Liver (tissue), 3 donors: ENCODE data around the gene BRD4.

Experiments used
- FOXA2 ChIP-seq: IDR thresholded peaks from 2 replicates; pipeline ENCODE4 v1.6.1; 2016; ENCODE audit warnings: antibody characterized with exemption
- GABPA ChIP-seq, 2 donors: IDR thresholded peaks in 1 of 2; conservative IDR thresholded peaks in 1 of 2; 2 replicates each; pipeline ENCODE4 v1.6.1; 2016; ENCODE audit warnings: antibody characterized with exemption in 2 of 2, mild to moderate bottlenecking in 1 of 2, moderate library complexity in 1 of 2
- NR2F2 ChIP-seq: IDR thresholded peaks from 2 replicates; pipeline ENCODE4 v1.6.1; 2016; ENCODE audit warnings: antibody characterized with exemption
- SP1 ChIP-seq: IDR thresholded peaks from 2 replicates; pipeline ENCODE4 v1.6.1; 2018; ENCODE audit warnings: antibody characterized with exemption, mild to moderate bottlenecking
- TAF1 ChIP-seq: conservative IDR thresholded peaks from 2 replicates; pipeline ENCODE4 v1.6.1; 2016; ENCODE audit warnings: antibody characterized with exemption, mild to moderate bottlenecking
- TF ChIP-seq, protein P1 (sequence below): fragments of 150-350 bp; IDR thresholded peaks from 2 replicates; pipeline ENCODE4 v1.5.1; 2017; ENCODE audit warnings: improper control_type of control experiment, low read depth, low read length; ENCODE audit not compliant: missing input control
- TF ChIP-seq, protein P2 (sequence below): IDR thresholded peaks from 2 replicates; pipeline ENCODE4 v1.6.1; 2016; ENCODE audit warnings: antibody characterized with exemption
- donor health status: healthy.
- donor health status: healthy.

GRCh38 chr19:15251010-15251748 is 81.2 kb downstream of the BRD4 start:
- TF ChIP-seq, protein P1, sequence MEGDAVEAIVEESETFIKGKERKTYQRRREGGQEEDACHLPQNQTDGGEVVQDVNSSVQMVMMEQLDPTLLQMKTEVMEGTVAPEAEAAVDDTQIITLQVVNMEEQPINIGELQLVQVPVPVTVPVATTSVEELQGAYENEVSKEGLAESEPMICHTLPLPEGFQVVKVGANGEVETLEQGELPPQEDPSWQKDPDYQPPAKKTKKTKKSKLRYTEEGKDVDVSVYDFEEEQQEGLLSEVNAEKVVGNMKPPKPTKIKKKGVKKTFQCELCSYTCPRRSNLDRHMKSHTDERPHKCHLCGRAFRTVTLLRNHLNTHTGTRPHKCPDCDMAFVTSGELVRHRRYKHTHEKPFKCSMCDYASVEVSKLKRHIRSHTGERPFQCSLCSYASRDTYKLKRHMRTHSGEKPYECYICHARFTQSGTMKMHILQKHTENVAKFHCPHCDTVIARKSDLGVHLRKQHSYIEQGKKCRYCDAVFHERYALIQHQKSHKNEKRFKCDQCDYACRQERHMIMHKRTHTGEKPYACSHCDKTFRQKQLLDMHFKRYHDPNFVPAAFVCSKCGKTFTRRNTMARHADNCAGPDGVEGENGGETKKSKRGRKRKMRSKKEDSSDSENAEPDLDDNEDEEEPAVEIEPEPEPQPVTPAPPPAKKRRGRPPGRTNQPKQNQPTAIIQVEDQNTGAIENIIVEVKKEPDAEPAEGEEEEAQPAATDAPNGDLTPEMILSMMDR, result no peak
- TF ChIP-seq TAF1, result no peak
- TF ChIP-seq, protein P2, sequence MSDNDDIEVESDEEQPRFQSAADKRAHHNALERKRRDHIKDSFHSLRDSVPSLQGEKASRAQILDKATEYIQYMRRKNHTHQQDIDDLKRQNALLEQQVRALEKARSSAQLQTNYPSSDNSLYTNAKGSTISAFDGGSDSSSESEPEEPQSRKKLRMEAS, result no peak
- TF ChIP-seq GABPA (IDR thresholded peaks at IDR 0.05 in 1 of 2, conservative IDR thresholded peaks at IDR 0.05 in 1 of 2), result no peak
- no peak for TF ChIP-seq NR2F2
- no peak for TF ChIP-seq FOXA2
- no peak for TF ChIP-seq SP1
